ENCODE measurements around the gene POLR2F.

DNA sequence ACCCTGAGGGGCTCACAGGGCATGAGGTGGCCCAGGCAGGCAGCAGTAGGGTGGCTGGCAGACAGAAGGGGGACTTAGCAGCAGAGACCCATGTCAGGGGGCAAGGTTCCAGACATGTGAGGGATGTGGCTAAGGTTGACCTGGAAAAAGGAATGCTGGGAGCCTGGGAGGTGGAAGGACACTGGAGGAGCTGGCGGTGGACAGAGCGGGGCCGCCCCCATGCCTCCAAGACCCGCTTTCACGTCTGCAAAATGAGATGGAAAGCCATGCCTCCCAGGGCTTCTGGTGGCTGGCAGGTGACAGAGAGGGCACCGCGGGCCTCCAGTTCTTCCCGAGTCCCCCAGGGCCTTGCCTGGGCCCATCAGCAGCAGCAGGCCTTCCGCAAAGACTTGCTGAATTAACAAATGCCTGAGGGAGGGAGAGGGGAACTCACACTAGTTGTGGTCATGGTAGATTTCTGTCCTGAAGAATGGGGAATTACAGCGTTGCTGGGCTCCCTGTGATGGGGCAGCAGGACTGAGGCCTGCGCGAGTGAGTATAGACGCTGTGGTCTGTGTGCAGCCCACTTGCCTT, 53.9 kb downstream of the POLR2F start:
- TF ChIP-seq, protein P1, sequence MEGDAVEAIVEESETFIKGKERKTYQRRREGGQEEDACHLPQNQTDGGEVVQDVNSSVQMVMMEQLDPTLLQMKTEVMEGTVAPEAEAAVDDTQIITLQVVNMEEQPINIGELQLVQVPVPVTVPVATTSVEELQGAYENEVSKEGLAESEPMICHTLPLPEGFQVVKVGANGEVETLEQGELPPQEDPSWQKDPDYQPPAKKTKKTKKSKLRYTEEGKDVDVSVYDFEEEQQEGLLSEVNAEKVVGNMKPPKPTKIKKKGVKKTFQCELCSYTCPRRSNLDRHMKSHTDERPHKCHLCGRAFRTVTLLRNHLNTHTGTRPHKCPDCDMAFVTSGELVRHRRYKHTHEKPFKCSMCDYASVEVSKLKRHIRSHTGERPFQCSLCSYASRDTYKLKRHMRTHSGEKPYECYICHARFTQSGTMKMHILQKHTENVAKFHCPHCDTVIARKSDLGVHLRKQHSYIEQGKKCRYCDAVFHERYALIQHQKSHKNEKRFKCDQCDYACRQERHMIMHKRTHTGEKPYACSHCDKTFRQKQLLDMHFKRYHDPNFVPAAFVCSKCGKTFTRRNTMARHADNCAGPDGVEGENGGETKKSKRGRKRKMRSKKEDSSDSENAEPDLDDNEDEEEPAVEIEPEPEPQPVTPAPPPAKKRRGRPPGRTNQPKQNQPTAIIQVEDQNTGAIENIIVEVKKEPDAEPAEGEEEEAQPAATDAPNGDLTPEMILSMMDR (IDR thresholded peaks at IDR 0.05), result no peak
- no peak for TF ChIP-seq POLR2A (IDR thresholded peaks at IDR 0.05)
